Epidermal melanocyte (primary cell): ENCODE measurements around the gene B4GALT2.
A peak's percentile ranks its signal among the peaks of the same experiment; 100 is the strongest.

Experiments used
- DNase-seq: peaks from one replicate; pipeline ENCODE4 v3.0.0; 2011; ENCODE audit warnings: low spot score; ENCODE audit not compliant: insufficient read length

The B4GALT2 gene

DNA sequence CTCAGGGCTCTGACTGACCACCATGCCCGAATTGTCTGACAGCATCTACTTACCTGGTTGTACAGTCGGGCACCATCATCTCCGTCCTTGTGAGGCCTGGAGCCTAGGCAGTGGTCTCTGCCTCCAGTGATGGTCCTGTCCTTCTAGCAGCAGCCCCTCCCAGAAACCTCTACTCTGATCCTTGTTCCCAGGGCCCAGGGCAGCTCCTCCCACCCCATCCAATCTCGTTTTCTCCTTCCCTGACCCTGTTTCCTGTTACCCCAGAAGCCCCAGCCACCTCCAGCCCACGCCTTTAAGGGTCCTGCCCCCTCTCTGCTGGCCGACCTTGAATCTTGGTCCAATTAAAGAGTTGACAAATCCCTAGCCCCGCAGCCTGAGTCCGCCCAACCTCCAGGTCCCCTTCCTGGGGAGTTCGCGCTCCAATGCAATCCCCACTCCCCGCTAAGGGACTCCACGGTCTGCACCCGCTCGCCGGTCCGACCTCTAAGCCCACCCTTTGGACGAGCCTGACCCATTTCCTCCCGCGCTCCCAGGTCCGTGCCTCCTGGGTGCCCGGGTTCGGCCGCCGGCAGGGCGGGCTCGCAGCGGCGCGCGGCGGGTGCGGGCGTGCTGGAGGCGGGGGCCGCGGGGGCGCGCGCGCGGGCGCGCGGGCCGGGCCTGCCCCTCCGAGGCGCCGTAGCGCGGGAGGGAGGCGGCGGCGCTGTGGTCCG, at the start of gene B4GALT2:
Gene B4GALT2 (plus strand): TSS at position 660 of the 710 bp plus-strand sequence. CDS start 1,951 bp downstream, outside the sequence.
- DNase-seq: peak; percentile 83

- no peak for DNase-seq
Observed at GRCh38 chr1:43930168-43930948, 48.7 kb upstream of the B4GALT2 start.

DNA sequence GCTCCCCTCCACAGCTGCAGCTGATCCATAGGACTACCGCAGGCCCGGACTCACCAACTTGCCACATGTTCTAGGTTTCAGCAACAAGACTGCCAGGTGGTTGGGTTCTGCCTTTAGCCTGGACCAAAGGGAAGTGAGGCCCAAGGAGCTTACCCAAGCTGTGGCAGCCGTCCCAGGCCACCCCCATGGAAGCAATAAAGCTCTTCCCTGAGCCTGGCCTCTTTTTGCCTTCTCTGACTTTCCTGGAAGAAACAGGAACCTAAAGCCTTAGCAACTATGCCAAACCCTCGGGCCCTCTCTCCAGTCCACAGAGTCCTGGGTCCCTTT, 48.1 kb upstream of the B4GALT2 start:
- no peak for DNase-seq

DNA sequence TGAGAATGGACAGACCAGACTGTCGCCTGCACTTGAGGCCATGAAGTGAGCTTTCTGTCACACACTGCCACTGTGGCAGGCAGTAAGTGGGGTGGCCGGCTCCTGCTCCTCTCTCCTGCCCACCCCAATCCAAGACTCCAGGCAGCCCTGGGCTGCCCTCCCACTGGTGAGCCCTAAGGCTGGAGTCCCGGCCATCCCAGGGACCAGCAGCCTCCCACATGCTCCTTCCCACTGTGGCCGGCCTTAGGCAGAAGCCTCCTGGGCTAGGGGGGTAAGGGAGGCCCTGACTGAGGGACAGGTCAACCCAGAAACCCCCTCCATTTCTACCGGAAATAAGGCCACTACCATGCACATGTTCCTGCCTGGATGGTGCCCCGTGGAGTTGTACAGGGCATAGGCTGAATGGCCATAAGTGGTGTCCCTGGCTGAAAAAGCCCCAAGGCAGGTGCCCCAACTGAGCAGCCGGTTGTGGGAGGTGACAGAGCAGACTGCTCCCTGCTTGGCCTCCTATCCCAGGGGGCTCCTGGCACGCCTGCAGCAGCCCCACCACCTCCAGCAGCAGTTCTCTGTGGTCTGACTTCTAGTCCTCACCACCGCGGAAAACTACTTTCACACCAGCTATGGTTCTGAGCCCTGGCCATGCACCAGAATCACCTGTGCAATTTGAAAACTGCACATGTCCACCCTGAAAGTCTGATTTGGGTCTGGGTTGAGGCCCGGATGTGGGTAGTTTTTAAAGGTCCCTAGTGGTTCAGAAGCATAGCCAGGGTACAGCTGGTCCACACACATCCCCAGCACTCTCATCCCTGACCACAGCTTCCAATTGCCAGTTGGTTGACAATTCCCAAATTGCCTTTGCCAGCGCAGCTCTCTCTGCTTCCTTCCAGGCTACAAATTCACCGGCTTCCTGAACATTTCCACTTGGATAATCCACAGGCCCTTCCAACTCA, 47.0 kb upstream of the B4GALT2 start:
- no peak for DNase-seq

DNA sequence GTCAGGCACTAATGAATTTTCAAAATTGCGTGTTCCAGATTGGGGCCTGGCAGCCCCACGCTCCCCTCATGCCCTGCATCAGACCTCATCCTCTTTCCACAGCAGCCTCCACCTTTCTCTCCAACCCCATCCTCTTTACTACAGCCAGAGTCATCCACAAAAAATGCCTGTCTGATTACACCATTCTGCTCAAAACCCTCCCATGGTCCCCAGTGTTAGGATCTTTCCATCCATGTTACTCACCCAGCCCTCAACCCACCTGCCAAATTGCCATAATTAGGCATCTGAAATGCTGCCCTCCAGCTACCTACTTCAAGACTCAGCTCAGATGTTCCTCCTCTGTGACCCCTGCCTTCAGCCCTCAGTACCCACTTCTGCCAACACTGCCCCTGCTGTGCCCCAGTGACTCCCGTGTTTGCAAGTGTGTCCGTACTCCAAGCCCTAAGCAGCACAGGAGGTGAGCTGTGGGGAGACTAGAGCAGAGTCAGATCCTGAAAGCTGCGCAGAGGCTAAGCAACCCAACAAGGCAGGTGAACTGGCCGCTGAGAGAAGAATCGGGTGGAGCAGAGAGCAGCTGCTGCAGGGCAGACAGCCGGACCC, 46.1 kb upstream of the B4GALT2 start:
- no peak for DNase-seq

GRCh38 chr1:43933386-43934100, 45.5 kb upstream of the B4GALT2 start, which contains the start of gene ARTN:
Gene ARTN (plus strand): TSS chr1:43933801. CDS start chr1:43935657, 1,856 bp downstream.
- DNase-seq: no peak

GRCh38 chr1:43934101-43934985, 44.7 kb upstream of the B4GALT2 start:
- DNase-seq: peak; percentile 91

GRCh38 chr1:43934986-43935324, 44.1 kb upstream of the B4GALT2 start:
- DNase-seq: no peak

DNA sequence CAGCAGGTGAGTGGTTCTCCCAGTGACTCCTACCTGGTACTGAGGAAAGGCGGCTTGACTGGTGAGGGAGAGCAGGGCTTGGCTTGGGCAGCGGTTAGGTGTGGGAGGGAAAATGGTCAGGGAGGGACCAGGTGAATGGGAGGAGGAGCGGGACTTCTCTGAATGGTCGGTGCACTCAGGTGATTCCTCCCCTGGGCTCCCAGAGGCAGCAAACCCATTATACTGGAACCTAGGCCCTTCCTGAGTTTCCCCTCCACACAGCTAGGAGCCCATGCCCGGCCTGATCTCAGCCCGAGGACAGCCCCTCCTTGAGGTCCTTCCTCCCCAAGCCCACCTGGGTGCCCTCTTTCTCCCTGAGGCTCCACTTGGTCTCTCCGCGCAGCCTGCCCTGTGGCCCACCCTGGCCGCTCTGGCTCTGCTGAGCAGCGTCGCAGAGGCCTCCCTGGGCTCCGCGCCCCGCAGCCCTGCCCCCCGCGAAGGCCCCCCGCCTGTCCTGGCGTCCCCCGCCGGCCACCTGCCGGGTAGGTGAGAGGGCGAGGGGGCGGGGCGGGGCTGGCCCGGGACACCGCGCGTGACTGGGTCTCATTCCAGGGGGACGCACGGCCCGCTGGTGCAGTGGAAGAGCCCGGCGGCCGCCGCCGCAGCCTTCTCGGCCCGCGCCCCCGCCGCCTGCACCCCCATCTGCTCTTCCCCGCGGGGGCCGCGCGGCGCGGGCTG, 43.1 kb upstream of the B4GALT2 start:
- DNase-seq: no peak

DNA sequence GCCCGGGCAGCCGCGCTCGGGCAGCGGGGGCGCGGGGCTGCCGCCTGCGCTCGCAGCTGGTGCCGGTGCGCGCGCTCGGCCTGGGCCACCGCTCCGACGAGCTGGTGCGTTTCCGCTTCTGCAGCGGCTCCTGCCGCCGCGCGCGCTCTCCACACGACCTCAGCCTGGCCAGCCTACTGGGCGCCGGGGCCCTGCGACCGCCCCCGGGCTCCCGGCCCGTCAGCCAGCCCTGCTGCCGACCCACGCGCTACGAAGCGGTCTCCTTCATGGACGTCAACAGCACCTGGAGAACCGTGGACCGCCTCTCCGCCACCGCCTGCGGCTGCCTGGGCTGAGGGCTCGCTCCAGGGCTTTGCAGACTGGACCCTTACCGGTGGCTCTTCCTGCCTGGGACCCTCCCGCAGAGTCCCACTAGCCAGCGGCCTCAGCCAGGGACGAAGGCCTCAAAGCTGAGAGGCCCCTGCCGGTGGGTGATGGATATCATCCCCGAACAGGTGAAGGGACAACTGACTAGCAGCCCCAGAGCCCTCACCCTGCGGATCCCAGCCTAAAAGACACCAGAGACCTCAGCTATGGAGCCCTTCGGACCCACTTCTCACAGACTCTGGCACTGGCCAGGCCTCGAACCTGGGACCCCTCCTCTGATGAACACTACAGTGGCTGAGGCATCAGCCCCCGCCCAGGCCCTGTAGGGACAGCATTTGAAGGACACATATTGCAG, 42.4 kb upstream of the B4GALT2 start:
- no peak for DNase-seq

- DNase-seq: no peak
Observed at GRCh38 chr1:43937179-43937865, 41.7 kb upstream of the B4GALT2 start.

GRCh38 chr1:43938383-43938782, 40.6 kb upstream of the B4GALT2 start:
- no peak for DNase-seq

GRCh38 chr1:43938892-43939587, 40.0 kb upstream of the B4GALT2 start:
- no peak for DNase-seq

GRCh38 chr1:43942411-43942810, 36.6 kb upstream of the B4GALT2 start:
- no peak for DNase-seq

- no peak for DNase-seq
Observed at GRCh38 chr1:43944860-43945259, 34.1 kb upstream of the B4GALT2 start.

- DNase-seq: no peak
Observed at GRCh38 chr1:43945674-43946235, 33.3 kb upstream of the B4GALT2 start.
